ENCODE results near the gene TUBB2B. TPM values are rescaled to one million over a fixed set of nuclear protein-coding genes. Genes with fewer than 3 reads are reported as not detected.
"Not testable (repeated sequence)": the region's sequence is repeated elsewhere in the genome, so short reads cannot be mapped to it uniquely, and the experiment has no call there.

TUBB2B gene
- total and polyA plus RNA-seq, 10 of the 15 experiments (the other 5 are each of a cell fraction or from before 2014, with no cell fraction given) = 2.6 to 75.2 (median 21.2) TPM

DNA sequence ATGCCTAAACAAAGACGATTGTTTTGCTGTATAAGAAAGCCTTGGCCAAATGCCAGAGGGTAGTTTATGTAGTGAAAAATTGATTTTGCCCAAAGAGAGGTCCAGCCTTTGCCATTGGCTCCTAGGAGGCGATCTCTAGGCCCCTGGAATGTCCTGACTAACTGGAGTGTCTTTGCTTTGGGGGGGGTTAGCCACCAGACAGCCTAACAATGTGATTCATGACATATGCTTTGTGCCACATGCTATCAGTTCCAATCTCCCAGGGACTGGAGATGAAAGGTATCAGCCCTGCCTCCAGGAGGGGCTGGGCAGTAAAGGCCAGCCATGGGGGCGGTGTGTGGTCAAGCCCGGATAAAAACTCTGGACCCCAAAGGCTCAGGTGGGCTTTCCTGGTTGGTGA, 37.4 kb downstream of the TUBB2B start:
- ATAC-seq = no peak
- no peak overlapping the region for H2AFZ ChIP-seq (ENCODE audit: control insufficient read depth, low read depth, low read length)
- in situ Hi-C loops (cut with MboI) = no loop called here
- H3K4me2 ChIP-seq (ENCODE audit: control insufficient read depth, insufficient read depth) = no peak overlapping the region
- H3K36me3 ChIP-seq (ENCODE audit: control insufficient read depth in 2 of 2, insufficient read depth in 2 of 2, low read length in 1 of 2) = no peaks in the 10 kb centered on the region
- no peaks in the 10 kb centered on the region for H3K9me3 ChIP-seq (replicated peaks; ENCODE audit: control insufficient read depth, insufficient read depth, low read length)
- no peak for FAIRE-seq
- H3K9ac ChIP-seq (ENCODE audit: control insufficient read depth, insufficient read depth, low read length) = no peak overlapping the region
- POLR2A ChIA-PET = no interaction called here
- no peak overlapping the region for H3K27ac ChIP-seq (ENCODE audit: control insufficient read depth, insufficient read depth)
- no peaks in the 10 kb centered on the region for H4K20me1 ChIP-seq (ENCODE audit: control insufficient read depth, insufficient read depth)
- intact Hi-C loops (cut with micrococcal nuclease; ENCODE audit: unreplicated experiment) = no loop called here
- CTCF ChIA-PET = interaction anchor here (1.0 kb wide), 2 partner anchors 19 to 61 kb away, joined by 3 read pairs; no protein-coding TSS in a partner anchor
- DNase-seq (ENCODE audit: low read depth, low spot score) = no peak
- SMC1A ChIA-PET (ENCODE audit: uncharacterized antibody, unreplicated experiment) = interaction anchor here (1.2 kb wide), 1 partner anchor 13 kb away, joined by 5 read pairs; no protein-coding TSS in a partner anchor
- H3K4me1 ChIP-seq (ENCODE audit: control insufficient read depth, insufficient read depth, low read length) = peaks cover 24% of the 10 kb centered on the region
- H3K79me2 ChIP-seq (ENCODE audit: control insufficient read depth, insufficient read depth, low read length) = no peaks in the 10 kb centered on the region
- H3K27me3 ChIP-seq (replicated peaks in 1 of 2; ENCODE audit: control insufficient read depth in 2 of 2, insufficient read depth in 2 of 2, low read length in 1 of 2) = no peaks in the 10 kb centered on the region; a peak in 1 of 4 replicates
- H3K4me3 ChIP-seq = no peak overlapping the region
- RAD21 ChIA-PET (ENCODE audit: unreplicated experiment) = no interaction called here
- WGBS (ENCODE audit: insufficient coverage, insufficient replicate concordance, low lambda C conversion rate, missing lambda C conversion rate) = 33% methylated on average over 4 of the region's 4 CpGs
- TF ChIP-seq RFX5 (IDR thresholded peaks at IDR 0.05; ENCODE audit: low read depth, low read length) = no peak
- no TSS peak for BruUV-seq (replicated peaks)

DNA sequence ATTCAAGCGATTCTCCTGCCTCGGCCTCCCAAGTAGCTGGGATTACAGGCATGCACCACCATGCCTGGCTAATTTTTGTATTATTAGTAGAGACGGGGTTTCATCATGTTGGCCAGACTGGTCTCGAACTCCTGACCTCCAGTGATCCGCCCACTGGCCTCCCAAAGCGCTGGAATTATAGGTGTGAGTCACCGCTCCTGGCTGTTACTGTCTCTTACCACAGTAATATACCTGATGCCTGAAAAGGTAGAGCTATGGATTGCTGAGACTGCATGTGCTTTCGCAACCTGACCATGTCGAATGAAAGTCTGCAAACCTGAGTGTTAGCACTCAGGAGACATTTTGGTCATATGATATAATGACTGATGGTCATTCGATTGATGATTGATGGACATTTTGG, 38.3 kb downstream of the TUBB2B start:
- FAIRE-seq; H3K9ac ChIP-seq (ENCODE audit: control insufficient read depth, insufficient read depth, low read length); SMC1A ChIA-PET (ENCODE audit: uncharacterized antibody, unreplicated experiment); DNase-seq (ENCODE audit: low read depth, low spot score); H3K36me3 ChIP-seq (ENCODE audit: control insufficient read depth in 2 of 2, insufficient read depth in 2 of 2, low read length in 1 of 2); POLR2A ChIA-PET; H3K79me2 ChIP-seq (ENCODE audit: control insufficient read depth, insufficient read depth, low read length); ATAC-seq; H4K20me1 ChIP-seq (ENCODE audit: control insufficient read depth, insufficient read depth); H2AFZ ChIP-seq (ENCODE audit: control insufficient read depth, low read depth, low read length); in situ Hi-C loops (cut with MboI); intact Hi-C loops (cut with micrococcal nuclease; ENCODE audit: unreplicated experiment); H3K9me3 ChIP-seq (replicated peaks; ENCODE audit: control insufficient read depth, insufficient read depth, low read length); H3K27me3 ChIP-seq (replicated peaks in 1 of 2; ENCODE audit: control insufficient read depth in 2 of 2, insufficient read depth in 2 of 2, low read length in 1 of 2); BruUV-seq (replicated peaks); H3K4me2 ChIP-seq (ENCODE audit: control insufficient read depth, insufficient read depth); H3K4me3 ChIP-seq; RAD21 ChIA-PET (ENCODE audit: unreplicated experiment); H3K27ac ChIP-seq (ENCODE audit: control insufficient read depth, insufficient read depth): not testable (repeated sequence)
- 74% methylated on average over 10 of the region's 10 CpGs for WGBS (ENCODE audit: insufficient coverage, insufficient replicate concordance, low lambda C conversion rate, missing lambda C conversion rate)
- CTCF ChIA-PET = interaction anchor here (1.0 kb wide), 1 partner anchor 62 kb away, joined by 3 read pairs; no protein-coding TSS in a partner anchor
- peaks cover 16% of the 10 kb centered on the region for H3K4me1 ChIP-seq (ENCODE audit: control insufficient read depth, insufficient read depth, low read length)

Data from GM12878 (cell line).